ENCODE measurements around the gene DTX3.

The DTX3 gene

GRCh38 chr12:57606821-57607220 is 2.2 kb downstream of the DTX3 start:
- DNase-seq (ENCODE audit: low read depth), result no peak
- H3K4me3 ChIP-seq (ENCODE audit: low read depth, low read length), result no peak overlapping the region
- TF ChIP-seq, protein P1, sequence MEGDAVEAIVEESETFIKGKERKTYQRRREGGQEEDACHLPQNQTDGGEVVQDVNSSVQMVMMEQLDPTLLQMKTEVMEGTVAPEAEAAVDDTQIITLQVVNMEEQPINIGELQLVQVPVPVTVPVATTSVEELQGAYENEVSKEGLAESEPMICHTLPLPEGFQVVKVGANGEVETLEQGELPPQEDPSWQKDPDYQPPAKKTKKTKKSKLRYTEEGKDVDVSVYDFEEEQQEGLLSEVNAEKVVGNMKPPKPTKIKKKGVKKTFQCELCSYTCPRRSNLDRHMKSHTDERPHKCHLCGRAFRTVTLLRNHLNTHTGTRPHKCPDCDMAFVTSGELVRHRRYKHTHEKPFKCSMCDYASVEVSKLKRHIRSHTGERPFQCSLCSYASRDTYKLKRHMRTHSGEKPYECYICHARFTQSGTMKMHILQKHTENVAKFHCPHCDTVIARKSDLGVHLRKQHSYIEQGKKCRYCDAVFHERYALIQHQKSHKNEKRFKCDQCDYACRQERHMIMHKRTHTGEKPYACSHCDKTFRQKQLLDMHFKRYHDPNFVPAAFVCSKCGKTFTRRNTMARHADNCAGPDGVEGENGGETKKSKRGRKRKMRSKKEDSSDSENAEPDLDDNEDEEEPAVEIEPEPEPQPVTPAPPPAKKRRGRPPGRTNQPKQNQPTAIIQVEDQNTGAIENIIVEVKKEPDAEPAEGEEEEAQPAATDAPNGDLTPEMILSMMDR (IDR thresholded peaks at IDR 0.05; ENCODE audit: control insufficient read depth, extremely low read depth, insufficient read depth), result no peak

GRCh38 chr12:57607958-57608663 is 3.5 kb downstream of the DTX3 start:
- DNase-seq (ENCODE audit: low read depth), result no peak
- H3K4me3 ChIP-seq (ENCODE audit: low read depth, low read length), result no peak overlapping the region
- TF ChIP-seq, protein P1 (IDR thresholded peaks at IDR 0.05; ENCODE audit: control insufficient read depth, extremely low read depth, insufficient read depth), result no peak

DNA sequence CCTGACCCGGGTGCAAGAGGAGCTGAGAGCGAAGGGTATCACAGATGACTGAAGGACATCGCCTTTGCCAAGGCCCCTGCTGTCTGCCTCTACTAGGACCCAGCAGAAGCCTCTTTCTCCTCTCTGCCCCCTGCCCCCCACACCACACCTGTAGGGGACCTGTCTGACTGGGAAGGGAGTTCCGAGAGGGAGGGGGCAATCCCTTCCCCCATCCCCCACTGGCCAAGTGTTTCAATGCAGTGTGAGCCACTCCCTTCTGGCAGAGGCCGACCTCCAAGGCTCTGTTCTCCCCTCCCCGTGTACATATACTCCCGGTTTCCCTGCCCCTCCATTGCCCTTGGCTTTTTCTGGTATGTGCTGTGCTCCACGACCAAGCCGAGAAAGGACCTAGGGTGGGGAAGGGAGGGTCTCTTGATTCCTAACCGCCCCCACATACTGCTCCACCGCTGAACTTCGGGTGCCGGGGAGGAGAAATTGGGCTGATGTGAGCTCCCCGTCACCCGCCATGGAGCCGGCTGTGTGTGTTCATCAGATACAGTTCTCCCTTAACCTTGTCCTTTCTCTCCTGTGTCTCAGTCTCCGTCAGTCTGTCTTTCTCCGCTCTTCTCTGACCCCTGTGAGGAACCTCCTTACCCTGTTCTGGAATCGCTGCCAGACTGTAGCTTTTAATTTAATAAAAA is 4.6 kb downstream of the DTX3 start:
- no peak for DNase-seq (ENCODE audit: low read depth)
- TF ChIP-seq, protein P1 (IDR thresholded peaks at IDR 0.05; ENCODE audit: control insufficient read depth, extremely low read depth, insufficient read depth), result no peak
- no peak overlapping the region for H3K4me3 ChIP-seq (ENCODE audit: low read depth, low read length)

DNA sequence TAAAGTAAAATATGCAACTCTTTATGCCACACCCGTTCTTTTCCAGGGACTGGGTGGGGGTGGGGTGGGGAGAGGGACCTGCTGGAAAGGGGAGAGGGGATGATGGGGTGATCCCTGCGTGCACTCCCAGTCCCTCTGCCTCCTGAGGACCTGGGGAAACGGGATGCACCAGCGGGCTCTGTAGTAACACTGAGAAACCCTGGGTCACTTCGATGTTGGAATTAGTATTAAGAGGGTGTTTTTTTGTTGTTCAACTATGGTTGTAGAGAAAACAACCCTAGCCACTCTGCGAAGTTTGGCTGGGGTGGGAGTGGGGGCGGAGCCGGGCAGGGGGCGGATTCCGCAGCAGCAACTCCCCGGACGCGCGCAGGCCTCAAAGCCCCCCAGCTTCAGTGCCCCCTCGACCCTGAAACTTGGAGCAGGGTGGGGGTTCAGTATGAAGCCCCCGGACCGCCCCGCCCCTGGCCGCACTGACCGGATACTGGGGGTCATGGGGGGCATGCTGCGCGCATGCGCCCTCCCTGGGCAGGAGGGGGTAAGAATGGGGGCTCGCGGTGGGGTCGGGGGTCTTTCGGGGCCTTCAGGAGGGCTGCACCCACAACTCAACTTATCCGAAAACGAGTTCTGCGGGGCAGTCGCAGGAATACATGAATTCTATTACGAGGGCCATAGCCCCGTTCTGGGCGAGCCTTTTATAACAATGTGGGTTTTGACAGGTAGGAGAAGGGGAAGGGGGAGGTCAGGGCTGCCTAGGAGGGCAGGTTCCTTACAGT is 5.3 kb downstream of the DTX3 start:
- H3K4me3 ChIP-seq (ENCODE audit: low read depth, low read length), result no peak overlapping the region
- DNase-seq (ENCODE audit: low read depth), result no peak
- TF ChIP-seq, protein P1 (IDR thresholded peaks at IDR 0.05; ENCODE audit: control insufficient read depth, extremely low read depth, insufficient read depth), result no peak

GRCh38 chr12:57610554-57611107 is 6.0 kb downstream of the DTX3 start:
- DNase-seq (ENCODE audit: low read depth), result no peak
- H3K4me3 ChIP-seq (ENCODE audit: low read depth, low read length), result peak overlapping the region; percentile 60
- TF ChIP-seq, protein P1 (IDR thresholded peaks at IDR 0.05; ENCODE audit: control insufficient read depth, extremely low read depth, insufficient read depth), result no peak

DNA sequence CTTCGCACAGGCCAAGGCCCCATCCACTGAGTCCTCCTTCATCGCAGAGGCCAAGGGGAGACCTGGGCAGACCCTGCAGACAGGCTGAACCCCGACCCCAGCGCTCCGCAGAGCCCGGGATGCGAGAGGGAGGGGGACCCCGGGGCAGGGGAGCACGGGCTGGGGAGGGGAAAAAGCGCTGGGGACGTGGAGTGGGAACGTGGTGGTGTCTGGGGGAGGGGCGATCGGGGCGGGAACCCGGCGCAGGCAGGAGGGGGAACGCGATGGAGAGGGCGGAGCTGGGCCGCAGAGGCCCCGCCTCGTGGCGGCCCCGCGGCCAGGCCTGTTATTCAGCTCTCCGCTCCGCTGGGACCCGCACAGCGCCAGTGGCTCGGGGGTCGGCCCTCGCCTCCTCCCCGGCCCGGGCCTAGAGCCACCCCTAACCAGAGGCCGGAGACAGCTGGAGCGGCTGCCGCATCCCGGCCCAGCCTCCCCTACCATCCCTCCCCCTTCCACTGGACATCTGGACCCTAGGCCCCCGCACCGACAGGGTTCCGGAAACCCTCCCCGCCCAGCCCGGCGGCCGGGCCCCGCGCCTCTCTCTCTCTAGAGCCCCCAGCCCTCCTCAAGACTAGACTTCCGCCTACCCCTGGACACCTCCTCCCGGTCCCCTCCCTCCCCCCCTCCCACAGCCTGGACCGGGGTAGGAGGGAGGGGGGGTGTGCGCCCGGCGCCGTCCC is 6.6 kb downstream of the DTX3 start, which contains the start of gene ARHGEF25:
TSS of gene ARHGEF25 (plus strand) at position 328 of the 719 bp plus-strand sequence. CDS start 460 bp downstream, outside the sequence.
- TF ChIP-seq, protein P1 (IDR thresholded peaks at IDR 0.05; ENCODE audit: control insufficient read depth, extremely low read depth, insufficient read depth), result no peak
- DNase-seq (ENCODE audit: low read depth), result no peak
- peak within 1 kb of the TSS; percentile 60 for H3K4me3 ChIP-seq (ENCODE audit: low read depth, low read length)
